ENCODE data around the gene RECK. TPM values are rescaled to one million over a fixed set of nuclear protein-coding genes. Genes with fewer than 3 reads are reported as not detected.

RECK gene
- total and polyA plus RNA-seq, 2 experiments from 2014 or later = 8.1 to 11.6 TPM

DNA sequence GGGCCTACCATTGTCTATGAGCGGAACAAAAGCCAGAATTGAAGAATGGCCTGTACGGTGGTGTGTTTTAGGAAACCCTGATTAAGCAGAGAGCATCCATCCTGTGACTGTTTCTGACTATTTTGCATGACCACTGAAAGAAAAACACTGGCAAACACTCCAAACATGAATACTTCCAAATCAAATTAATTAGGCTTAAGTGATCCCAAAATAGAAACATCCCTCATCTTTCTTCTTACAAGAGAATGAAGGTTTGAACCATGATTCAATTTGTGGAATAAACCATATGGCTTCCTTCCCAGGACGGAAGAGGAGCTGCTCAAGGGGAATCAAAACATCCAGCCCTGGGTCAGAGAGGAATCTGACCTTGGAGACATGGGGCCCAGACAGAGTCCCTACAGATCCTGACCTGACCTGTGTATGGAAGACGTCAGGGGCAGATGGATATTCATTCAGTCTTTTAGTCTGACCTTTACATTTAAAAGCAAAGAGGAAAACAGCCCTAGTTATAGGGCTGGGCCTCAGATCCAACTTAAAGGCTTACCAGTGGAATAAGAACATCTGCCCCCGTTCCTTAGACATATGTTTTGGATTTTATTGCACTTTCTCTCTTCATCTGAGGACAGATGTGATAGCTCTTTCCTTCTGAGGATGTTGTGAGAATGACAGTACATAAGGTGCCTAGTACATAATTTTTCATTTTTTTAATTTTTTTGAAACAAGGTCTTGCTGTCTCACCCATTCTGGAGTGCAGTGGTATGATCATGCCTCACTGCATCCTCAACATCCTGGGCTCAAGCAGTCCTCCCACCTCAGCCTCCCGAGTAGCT is 17.6 kb upstream of the RECK start:
- ATAC-seq (no peak), DNase-seq (ENCODE audit: low spot score) (no peak)
- H3K9me2 ChIP-seq (ENCODE audit: insufficient read depth) = no peaks in the 10 kb centered on the region
- TF ChIP-seq, protein P1, sequence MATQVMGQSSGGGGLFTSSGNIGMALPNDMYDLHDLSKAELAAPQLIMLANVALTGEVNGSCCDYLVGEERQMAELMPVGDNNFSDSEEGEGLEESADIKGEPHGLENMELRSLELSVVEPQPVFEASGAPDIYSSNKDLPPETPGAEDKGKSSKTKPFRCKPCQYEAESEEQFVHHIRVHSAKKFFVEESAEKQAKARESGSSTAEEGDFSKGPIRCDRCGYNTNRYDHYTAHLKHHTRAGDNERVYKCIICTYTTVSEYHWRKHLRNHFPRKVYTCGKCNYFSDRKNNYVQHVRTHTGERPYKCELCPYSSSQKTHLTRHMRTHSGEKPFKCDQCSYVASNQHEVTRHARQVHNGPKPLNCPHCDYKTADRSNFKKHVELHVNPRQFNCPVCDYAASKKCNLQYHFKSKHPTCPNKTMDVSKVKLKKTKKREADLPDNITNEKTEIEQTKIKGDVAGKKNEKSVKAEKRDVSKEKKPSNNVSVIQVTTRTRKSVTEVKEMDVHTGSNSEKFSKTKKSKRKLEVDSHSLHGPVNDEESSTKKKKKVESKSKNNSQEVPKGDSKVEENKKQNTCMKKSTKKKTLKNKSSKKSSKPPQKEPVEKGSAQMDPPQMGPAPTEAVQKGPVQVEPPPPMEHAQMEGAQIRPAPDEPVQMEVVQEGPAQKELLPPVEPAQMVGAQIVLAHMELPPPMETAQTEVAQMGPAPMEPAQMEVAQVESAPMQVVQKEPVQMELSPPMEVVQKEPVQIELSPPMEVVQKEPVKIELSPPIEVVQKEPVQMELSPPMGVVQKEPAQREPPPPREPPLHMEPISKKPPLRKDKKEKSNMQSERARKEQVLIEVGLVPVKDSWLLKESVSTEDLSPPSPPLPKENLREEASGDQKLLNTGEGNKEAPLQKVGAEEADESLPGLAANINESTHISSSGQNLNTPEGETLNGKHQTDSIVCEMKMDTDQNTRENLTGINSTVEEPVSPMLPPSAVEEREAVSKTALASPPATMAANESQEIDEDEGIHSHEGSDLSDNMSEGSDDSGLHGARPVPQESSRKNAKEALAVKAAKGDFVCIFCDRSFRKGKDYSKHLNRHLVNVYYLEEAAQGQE (IDR thresholded peaks at IDR 0.05; ENCODE audit: unreplicated experiment) = no peak
- H3K4me1 ChIP-seq (ENCODE audit: insufficient read depth) = no peaks in the 10 kb centered on the region
- Mint-ChIP-seq H3K9me3 (no peaks in the 10 kb centered on the region), H3K4me1 (peaks cover 2% of the 10 kb centered on the region), H3K27ac (no peak overlapping the region), H3K27me3 (ENCODE audit: insufficient read depth, low read depth, poor library complexity) (peaks cover 5% of the 10 kb centered on the region), H3K4me3 (no peak overlapping the region), H3K36me3 (ENCODE audit: low read depth) (no peaks in the 10 kb centered on the region)
- no peaks in the 10 kb centered on the region for H3K27me3 ChIP-seq (ENCODE audit: insufficient read depth)
- no peaks in the 10 kb centered on the region for H3K79me2 ChIP-seq (replicated peaks; ENCODE audit: insufficient read depth)
- H3K27ac ChIP-seq (ENCODE audit: low read depth) = no peak overlapping the region
- H2AFZ ChIP-seq = no peak overlapping the region
- H3K36me3 ChIP-seq (ENCODE audit: insufficient read depth) = no peaks in the 10 kb centered on the region
- no peaks in the 10 kb centered on the region for H4K20me1 ChIP-seq (replicated peaks; ENCODE audit: insufficient read depth)
- H3K4me2 ChIP-seq = no peak overlapping the region
- no peaks in the 10 kb centered on the region for H3F3A ChIP-seq (replicated peaks; ENCODE audit: low read depth)
- H3K4me3 ChIP-seq = no peak overlapping the region

DNA sequence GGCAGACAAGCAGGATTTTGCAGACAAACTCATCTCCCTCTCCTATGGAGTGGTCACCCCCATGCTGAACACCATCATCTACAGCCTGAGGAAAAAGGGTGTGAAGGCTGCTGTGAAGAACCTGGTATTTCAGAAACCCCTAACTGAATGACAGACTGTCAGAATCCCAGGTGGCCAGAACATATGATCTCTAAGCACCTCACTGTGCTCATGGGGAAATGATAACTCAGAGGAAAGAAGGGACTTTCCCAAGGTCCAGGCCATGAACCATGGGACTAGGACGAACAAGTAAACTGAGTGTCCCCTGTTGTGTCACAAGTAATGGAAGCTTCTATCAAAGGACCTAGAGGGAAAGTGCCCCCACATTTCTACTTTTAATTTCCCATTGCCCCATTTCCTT is 14.7 kb upstream of the RECK start:
- H3K9me3 Mint-ChIP-seq = no peaks in the 10 kb centered on the region
- Histone ChIP-seq H3K9me2 (ENCODE audit: insufficient read depth) (no peaks in the 10 kb centered on the region), H3K27me3 (ENCODE audit: insufficient read depth) (no peaks in the 10 kb centered on the region), H3F3A (replicated peaks; ENCODE audit: low read depth) (no peaks in the 10 kb centered on the region), H3K4me3 (no peak overlapping the region), H4K20me1 (replicated peaks; ENCODE audit: insufficient read depth) (no peaks in the 10 kb centered on the region), H2AFZ (no peak overlapping the region), H3K36me3 (ENCODE audit: insufficient read depth) (no peaks in the 10 kb centered on the region), H3K27ac (ENCODE audit: low read depth) (no peak overlapping the region), H3K4me1 (ENCODE audit: insufficient read depth) (no peaks in the 10 kb centered on the region), H3K79me2 (replicated peaks; ENCODE audit: insufficient read depth) (no peaks in the 10 kb centered on the region), H3K4me2 (no peak overlapping the region)
- peaks cover 5% of the 10 kb centered on the region for H3K27me3 Mint-ChIP-seq (ENCODE audit: insufficient read depth, low read depth, poor library complexity)
- no peak overlapping the region for H3K4me3 Mint-ChIP-seq
- no peaks in the 10 kb centered on the region for H3K36me3 Mint-ChIP-seq (ENCODE audit: low read depth)
- ATAC-seq = no peak
- no peak for DNase-seq (ENCODE audit: low spot score)
- no peak overlapping the region for H3K27ac Mint-ChIP-seq
- peaks cover 2% of the 10 kb centered on the region for H3K4me1 Mint-ChIP-seq
- TF ChIP-seq ZNF114 (CRISPR knock-in tag; IDR thresholded peaks at IDR 0.05) (no peak), JUNB (IDR thresholded peaks at IDR 0.05; ENCODE audit: unreplicated experiment) (no peak), STAT1 (IDR thresholded peaks at IDR 0.05; ENCODE audit: unreplicated experiment) (no peak), EZH2phosphoT487 (IDR thresholded peaks at IDR 0.05; ENCODE audit: unreplicated experiment) (no peak), CREB1 (CRISPR knock-in tag; IDR thresholded peaks at IDR 0.05; ENCODE audit: low read depth) (no peak)
- TF ChIP-seq, protein P2, sequence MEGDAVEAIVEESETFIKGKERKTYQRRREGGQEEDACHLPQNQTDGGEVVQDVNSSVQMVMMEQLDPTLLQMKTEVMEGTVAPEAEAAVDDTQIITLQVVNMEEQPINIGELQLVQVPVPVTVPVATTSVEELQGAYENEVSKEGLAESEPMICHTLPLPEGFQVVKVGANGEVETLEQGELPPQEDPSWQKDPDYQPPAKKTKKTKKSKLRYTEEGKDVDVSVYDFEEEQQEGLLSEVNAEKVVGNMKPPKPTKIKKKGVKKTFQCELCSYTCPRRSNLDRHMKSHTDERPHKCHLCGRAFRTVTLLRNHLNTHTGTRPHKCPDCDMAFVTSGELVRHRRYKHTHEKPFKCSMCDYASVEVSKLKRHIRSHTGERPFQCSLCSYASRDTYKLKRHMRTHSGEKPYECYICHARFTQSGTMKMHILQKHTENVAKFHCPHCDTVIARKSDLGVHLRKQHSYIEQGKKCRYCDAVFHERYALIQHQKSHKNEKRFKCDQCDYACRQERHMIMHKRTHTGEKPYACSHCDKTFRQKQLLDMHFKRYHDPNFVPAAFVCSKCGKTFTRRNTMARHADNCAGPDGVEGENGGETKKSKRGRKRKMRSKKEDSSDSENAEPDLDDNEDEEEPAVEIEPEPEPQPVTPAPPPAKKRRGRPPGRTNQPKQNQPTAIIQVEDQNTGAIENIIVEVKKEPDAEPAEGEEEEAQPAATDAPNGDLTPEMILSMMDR (conservative IDR thresholded peaks at IDR 0.05; ENCODE audit: low read depth in 2 of 2) = no peak
- TF ChIP-seq, protein P3, sequence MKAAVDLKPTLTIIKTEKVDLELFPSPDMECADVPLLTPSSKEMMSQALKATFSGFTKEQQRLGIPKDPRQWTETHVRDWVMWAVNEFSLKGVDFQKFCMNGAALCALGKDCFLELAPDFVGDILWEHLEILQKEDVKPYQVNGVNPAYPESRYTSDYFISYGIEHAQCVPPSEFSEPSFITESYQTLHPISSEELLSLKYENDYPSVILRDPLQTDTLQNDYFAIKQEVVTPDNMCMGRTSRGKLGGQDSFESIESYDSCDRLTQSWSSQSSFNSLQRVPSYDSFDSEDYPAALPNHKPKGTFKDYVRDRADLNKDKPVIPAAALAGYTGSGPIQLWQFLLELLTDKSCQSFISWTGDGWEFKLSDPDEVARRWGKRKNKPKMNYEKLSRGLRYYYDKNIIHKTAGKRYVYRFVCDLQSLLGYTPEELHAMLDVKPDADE (IDR thresholded peaks at IDR 0.05) = no peak
- TF ChIP-seq, protein P1 (IDR thresholded peaks at IDR 0.05; ENCODE audit: unreplicated experiment) = no peak
